GM12872 (cell line): ENCODE measurements around the gene HS3ST4.

Source experiments
- CTCF ChIP-seq: IDR thresholded peaks from 3 replicates; pipeline ENCODE4 v1.5.1; 2011; ENCODE audit warnings: low read depth, mild to moderate bottlenecking, low read length, moderate library complexity; ENCODE audit not compliant: insufficient read depth

The HS3ST4 gene

GRCh38 chr16:25709213-25709612 is 17.5 kb downstream of the HS3ST4 start:
- TF ChIP-seq CTCF = no peak

GRCh38 chr16:25713785-25714570 is 22.2 kb downstream of the HS3ST4 start:
- TF ChIP-seq CTCF = no peak

GRCh38 chr16:25716186-25716585 is 24.4 kb downstream of the HS3ST4 start:
- TF ChIP-seq CTCF = no peak

- TF ChIP-seq CTCF = no peak
These were observed 29.7 kb downstream of the HS3ST4 start for GRCh38 chr16:25721439-25721838.

- TF ChIP-seq CTCF = no peak
These were observed 34.8 kb downstream of the HS3ST4 start for GRCh38 chr16:25726430-25727098.

GRCh38 chr16:25729188-25729915 is 37.6 kb downstream of the HS3ST4 start:
- TF ChIP-seq CTCF = no peak

DNA sequence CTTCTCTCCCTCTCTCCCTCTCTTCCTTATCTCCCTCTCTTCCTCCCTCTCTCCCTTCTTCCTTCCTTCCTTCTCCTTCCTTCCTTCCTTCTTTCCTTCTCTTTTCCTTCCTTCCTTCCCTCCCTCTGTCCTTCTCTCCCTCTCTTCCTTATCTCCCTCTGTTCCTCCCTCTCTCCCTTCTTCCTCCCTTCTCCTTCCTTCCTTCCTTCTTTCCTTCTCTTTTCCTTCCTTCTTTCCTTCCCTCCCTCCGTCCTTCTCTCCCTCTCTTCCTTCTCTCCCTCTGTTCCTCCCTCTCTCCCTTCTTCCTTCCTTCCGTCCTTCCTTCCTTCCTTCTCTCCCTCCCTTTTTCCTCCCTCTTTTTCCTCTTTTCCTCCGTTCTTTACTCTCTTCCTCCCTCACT is 38.6 kb downstream of the HS3ST4 start:
- no peak for TF ChIP-seq CTCF
